PFSK-1 (cell line): Measurements from ENCODE around the gene ARSI.

Source experiments
- FOXP2 ChIP-seq: optimal IDR thresholded peaks from 2 replicates; pipeline ENCODE3; 2011; ENCODE audit warnings: borderline replicate concordance, control low read depth, inconsistent platforms; ENCODE audit not compliant: insufficient read depth; ENCODE audit errors: extremely low read length, extremely low read depth
- POLR2AphosphoS5 ChIP-seq: IDR thresholded peaks from 2 replicates; pipeline ENCODE4 v1.6.1; 2012; ENCODE audit warnings: low read depth, mild to moderate bottlenecking, control low read depth, low read length, moderate library complexity
- REST ChIP-seq, 2 experiments: IDR thresholded peaks; 2 replicates each; pipeline versions ENCODE4 v1.6.1 to v1.8.0; 2011 to 2012; ENCODE audit warnings: low read depth in 2 of 2, low read length in 2 of 2, control low read depth in 1 of 2, inconsistent platforms in 1 of 2, mild to moderate bottlenecking in 1 of 2, moderate library complexity in 1 of 2; ENCODE audit not compliant: insufficient read depth in 1 of 2
- SIN3A ChIP-seq: IDR thresholded peaks from 2 replicates; pipeline ENCODE4 v1.6.1; 2012; ENCODE audit warnings: mild to moderate bottlenecking, low read length, moderate library complexity, borderline replicate concordance; ENCODE audit not compliant: insufficient read depth
- TAF1 ChIP-seq: IDR thresholded peaks from 2 replicates; pipeline ENCODE4 v1.6.1; 2012; ENCODE audit warnings: low read length, control low read depth, borderline replicate concordance; ENCODE audit not compliant: insufficient read depth

ARSI gene

GRCh38 chr5:150281987-150282386 lies 20.7 kb downstream of the ARSI start:
- no peak for TF ChIP-seq TAF1
- no peak for TF ChIP-seq REST (IDR thresholded peaks at IDR 0.05; ENCODE audit: insufficient read depth in 1 of 2, low read depth in 2 of 2, low read length in 2 of 2)
- no peak for TF ChIP-seq FOXP2
- TF ChIP-seq POLR2AphosphoS5 = no peak
- TF ChIP-seq SIN3A = no peak

- no peak for TF ChIP-seq FOXP2
- TF ChIP-seq REST (IDR thresholded peaks at IDR 0.05; ENCODE audit: insufficient read depth in 1 of 2, low read depth in 2 of 2, low read length in 2 of 2) = no peak
- TF ChIP-seq TAF1 = no peak
- no peak for TF ChIP-seq SIN3A
- no peak for TF ChIP-seq POLR2AphosphoS5
These were observed 23.2 kb downstream of the ARSI start for GRCh38 chr5:150279330-150280020.

GRCh38 chr5:150278916-150279315 lies 23.8 kb downstream of the ARSI start:
- TF ChIP-seq SIN3A (no peak), POLR2AphosphoS5 (no peak), FOXP2 (no peak), REST (IDR thresholded peaks at IDR 0.05; ENCODE audit: insufficient read depth in 1 of 2, low read depth in 2 of 2, low read length in 2 of 2) (no peak), TAF1 (no peak)

- no peak for TF ChIP-seq FOXP2
- no peak for TF ChIP-seq SIN3A
- no peak for TF ChIP-seq TAF1
- TF ChIP-seq POLR2AphosphoS5 = no peak
- no peak for TF ChIP-seq REST (IDR thresholded peaks at IDR 0.05; ENCODE audit: insufficient read depth in 1 of 2, low read depth in 2 of 2, low read length in 2 of 2)
These were observed 24.5 kb downstream of the ARSI start for GRCh38 chr5:150278046-150278730.
